Measurements from ENCODE around the gene BRIP1.
"Not testable (repeated sequence)": the region's sequence is repeated elsewhere in the genome, so short reads cannot be mapped to it uniquely, and the experiment has no call there.

BRIP1 gene

DNA sequence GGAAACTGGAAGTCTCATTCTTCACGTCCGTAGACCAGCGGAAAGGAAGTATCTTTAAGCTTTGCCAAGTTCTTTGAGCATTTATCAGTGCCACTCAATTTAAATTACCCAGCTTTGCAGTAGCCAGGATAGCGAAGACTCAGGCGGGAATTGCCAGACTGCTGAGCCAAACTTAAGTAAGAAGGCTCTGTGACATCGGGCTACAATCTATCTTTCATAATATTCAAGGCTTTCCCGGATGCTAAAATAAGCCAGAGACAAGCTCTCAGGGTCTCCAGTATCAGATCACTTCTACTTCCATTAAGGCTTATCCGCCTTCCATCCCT, 436 bp upstream of the BRIP1 start:
- DNase-seq (ENCODE audit: low spot score) = no peak

DNA sequence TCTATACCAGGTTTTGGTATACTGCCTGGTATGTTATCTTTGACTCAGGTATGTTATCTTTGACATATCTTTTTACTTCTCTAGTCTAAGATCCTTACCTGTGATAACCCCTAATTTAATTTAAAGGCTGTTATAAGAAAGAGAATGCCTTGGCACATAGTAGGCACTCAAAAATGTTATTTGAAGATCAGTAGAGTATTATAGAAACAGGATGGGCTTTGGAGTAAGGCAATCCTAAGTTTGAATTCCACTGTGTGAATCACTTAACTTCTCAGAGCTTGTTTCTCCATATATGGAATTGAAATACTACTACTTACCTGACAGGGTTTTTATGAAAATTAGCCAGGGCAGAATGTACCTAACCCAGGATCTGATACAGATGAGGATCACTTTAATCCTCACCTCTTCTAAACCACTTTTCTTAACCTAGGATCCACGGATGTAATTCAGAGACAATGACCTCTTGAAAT, 1.2 kb downstream of the BRIP1 start:
- DNase-seq (ENCODE audit: low spot score) = no peak

DNA sequence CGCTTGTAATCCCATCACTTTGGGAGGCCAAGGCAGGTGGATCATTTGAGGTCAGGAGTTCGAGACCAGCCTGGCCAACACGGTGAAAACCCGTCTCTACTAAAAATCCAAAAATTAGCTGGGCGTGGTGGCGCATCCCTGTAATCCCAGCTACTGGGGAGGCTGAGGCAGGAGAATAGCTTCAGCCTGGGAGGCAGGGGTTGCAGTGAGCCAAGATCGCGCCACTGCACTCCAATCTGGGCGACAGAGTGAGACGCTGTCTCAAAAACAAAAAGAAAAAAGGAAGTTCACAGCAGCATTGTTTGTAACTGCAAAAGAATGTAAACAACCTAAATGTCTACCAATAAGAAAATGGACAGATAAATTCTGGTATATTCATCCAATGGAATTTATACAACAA, 2.9 kb downstream of the BRIP1 start:
- not testable (repeated sequence) for DNase-seq (ENCODE audit: low spot score)

DNA sequence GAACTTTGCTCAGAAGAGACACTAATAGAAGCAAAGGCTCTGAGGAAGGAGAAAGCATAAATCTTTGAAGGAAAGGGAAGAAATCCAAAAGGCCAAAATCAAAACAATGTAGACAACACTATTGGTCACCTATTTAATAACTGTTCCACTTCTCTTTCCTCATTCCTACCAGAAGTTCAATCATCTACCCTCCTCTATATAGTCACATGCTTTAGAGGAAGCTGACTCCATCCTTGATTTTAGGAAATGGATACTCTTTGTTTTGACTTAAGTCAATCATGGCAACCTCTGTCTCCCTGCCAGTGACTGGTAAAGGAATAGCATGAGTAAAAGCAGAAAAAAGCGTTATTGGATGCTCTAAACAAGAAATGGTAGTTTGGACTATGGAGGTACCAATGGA, 7.3 kb downstream of the BRIP1 start:
- DNase-seq (ENCODE audit: low spot score) = no peak

DNA sequence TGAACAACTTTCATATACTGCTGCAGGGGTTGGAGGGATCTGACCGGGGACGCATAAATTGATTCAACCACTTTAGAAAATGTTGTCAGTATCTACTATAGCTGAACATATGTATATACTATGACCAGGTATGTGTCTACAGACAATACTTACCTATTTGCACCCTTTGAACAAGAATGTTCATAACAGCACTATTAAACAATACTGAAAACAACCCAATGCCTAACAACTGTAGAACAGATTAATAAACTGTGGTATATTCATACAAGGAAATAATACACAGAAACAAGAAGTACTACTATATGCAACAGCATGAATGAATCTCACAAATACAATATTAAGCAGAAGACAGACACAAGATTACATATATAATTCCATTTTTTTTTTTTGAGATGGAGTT, 10.5 kb downstream of the BRIP1 start:
- DNase-seq (ENCODE audit: low spot score) = no peak

DNA sequence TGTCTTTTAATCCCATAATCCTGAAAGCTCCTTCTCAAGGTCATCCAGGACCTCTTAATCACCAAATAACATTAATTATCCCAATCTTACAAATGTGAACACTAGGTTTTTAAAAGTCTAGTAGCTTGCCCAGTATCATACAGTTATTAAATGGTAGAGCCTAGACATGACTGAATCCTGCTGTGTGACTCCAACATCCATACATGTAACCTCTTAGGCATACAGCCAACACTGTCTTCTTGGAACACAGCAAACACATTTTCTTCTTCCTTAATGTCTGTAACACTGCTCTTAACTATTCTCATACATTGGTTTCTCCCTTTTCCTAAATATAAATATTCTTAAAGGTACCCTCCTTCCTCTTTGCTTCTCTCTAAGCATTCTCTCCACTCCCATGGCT, 13.7 kb downstream of the BRIP1 start:
- DNase-seq (ENCODE audit: low spot score) = no peak

DNA sequence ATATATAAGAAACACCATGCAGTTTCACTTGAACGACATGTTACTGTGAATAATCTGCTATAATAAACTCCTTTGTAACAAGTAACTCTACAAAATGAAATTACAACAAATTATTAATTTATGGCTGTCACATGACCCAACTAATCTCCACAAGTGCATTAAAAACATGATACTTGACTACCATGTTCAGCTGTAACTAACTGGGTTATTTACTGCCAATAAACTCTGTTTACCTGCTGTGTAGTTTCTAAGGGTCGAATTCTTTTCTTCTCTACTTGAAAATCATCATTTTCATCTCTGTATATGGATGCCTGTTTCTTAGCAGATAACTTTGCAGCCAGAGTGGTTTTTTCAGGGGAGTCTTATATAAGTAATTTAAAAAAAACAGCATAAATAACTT, 14.4 kb downstream of the BRIP1 start:
- no peak for DNase-seq (ENCODE audit: low spot score)

DNA sequence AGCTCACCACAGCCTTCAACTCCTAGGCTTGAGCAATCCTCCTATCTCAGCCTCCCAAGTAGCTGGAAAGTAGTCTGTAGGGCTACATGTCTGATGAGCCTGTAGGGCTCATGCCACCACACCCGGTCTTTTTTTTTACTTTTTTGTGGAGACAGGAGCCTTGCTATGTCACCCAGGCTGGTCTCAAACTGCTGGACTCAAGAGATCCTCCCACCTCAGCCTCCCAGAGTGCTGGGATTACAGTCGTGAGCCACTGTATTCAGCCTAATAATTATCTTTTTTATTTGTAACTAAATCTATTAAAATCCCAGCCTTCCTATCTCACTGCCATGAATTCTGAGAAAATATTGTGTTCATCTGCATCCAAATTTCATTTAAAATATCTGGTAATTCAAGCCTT, 15.1 kb downstream of the BRIP1 start:
- no peak for DNase-seq (ENCODE audit: low spot score)

DNA sequence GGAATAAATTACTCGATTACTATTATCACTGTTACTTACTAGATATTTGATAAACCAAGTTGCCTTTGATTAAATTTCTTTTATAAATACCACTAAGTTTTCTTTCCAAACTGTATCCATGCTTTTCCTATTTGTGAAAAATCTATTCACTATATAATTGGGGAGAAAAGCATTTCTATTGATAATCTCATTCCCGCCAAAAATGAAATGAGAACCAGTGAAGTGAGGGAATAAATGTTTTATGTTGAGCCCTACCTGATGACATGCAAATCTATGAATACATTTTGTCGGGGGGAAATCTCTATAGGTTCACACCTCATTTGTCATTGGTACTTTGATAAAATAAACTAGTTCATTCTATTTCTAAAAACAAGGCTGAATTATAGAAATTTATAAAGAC, 15.7 kb downstream of the BRIP1 start:
- DNase-seq (ENCODE audit: low spot score) = no peak

DNA sequence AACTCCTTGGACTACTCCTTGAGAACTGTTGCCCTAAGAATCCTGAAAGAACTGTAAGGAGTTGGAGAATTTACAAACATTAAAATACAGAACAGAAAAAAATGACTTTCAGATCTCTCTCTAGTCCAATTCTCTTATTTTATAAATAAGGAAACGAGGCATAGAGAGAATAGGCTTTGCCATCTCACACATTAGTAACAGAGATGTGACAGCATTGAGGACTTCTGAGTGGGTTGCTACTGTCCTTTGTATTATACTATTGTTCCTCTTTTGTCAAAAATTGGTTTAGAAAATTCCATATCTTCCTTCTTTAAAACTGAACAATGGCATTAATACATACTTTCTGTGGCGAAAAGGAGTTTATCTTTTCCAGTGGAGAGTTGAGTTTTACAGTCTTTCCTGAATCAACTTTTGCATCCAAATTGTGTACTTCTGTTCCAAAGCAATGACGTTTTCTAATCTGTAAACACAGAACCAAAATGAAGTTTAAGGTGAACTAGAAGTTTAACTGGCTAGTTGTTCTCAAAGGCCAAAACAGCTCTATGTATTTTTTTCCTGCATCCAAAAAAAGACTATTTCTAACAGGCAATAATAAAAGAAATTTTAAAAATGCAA, 16.5 kb downstream of the BRIP1 start:
- DNase-seq (ENCODE audit: low spot score) = no peak

DNA sequence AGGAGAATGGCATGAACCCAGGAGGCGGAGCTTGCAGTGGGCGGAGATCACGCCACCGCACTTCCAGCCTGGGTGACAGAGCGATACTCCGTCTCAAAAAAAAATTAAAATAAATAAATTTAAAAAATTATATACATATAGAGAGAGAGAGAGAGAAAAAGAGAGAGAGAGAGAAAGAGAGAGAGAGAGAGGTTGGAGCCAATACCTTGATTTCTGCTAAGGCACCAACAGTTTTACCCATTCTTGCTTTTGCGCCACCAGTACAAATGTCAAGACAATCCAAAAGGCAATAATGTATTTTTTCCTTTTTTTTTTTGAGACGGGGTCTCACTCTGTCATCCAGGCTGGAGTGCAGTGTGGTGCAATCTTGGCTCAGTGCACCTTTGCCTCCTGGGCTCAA, 17.2 kb downstream of the BRIP1 start:
- DNase-seq (ENCODE audit: low spot score) = no peak

DNA sequence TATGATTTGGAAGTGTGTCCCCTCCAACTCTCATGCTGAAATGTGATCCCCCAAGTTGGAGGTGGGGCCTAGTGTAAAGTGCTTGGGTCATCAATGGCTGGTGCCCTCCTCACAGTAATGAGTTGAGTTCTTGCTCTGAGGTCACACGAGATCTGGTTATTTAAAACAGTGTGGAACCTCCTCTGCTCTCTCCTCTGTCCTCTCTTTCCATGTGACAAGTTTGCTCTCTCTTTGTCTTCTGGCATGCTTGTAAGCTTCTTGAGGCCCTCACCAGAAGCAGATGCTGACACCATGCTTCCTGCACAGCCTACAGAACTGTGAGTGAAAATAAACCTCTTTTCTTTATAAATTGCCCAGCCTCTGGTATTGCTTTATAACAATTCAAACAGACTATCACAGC, 19.9 kb downstream of the BRIP1 start:
- no peak for DNase-seq (ENCODE audit: low spot score)

DNA sequence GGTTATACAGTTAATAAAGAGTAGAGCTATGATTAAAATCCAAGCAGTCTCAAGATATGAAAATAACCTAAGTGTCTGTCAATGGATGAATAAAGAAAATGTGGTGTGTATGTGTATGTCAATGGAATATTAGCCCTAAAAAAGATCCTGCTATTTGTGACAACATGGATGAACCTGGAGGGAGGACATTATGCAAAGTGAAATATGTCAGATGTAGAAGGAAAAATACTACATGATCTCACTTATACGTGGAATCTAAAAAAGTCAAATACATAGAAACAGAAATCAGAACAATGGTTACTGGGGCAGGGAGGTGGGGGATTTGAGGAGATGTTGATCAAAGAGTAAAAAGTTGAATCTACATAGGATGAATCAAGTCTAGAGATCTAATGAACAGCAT, 20.4 kb downstream of the BRIP1 start:
- DNase-seq (ENCODE audit: low spot score) = no peak

DNA sequence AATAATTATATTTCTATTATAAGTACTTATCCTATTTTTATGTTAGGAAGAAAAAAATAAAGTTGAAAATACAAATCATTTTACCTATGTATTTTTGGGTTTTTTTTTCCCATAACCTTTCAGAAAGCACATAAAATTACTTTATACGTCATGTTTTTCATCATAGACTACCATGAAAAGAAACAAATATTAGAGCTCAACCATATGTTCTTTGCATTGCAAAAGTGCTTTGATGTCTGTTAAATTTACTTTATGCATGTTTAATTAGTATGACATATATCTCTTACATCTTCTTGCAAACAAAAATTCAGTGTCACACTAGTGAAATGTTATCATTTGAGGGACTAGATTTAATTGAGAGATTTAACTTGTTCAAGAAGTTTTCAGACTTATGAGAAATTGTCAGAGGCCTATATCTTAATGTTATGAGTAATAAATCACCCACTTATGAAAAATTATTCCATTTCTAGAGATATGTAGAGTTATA, 24.0 kb downstream of the BRIP1 start:
- DNase-seq (ENCODE audit: low spot score) = no peak

DNA sequence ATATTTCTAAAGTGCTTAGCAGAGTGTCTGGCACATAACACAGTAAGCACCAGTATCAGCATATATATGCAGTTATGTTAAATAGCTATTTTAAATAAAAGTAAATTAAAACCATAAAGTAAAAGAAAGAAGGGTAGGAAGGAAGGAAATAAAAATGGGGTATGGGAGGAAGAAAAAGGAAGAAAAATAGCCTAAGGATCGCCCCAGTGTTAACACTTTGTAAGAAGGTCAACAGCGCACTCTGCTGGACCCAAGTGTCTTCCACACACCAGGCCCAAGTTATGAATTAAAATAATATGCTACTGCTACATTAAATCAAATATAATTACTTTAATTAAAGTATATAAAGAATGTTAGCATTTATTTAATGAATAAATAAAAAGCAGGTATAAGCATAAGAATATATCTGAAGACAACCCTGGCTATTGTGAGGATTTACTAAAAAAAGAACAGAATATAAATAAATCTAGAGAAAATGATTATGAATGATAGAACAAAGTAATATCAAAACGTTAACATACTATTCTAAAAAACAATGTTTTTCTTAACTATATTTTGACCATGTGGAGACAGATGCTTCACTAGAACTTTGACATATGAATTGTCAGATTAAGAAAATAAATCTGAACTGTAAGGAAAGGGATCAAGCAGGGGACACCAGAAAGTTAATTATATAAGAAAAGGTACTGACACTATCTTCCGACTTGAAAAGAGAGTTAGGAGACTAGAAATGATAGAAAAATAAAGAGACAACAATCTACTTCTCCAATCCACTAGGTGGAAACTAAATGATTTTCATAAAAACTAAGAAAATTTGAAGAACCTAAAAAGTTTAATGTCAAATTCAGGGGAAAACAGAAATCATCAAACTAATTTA, 25.9 kb downstream of the BRIP1 start:
- DNase-seq (ENCODE audit: low spot score) = peak; percentile 37

DNA sequence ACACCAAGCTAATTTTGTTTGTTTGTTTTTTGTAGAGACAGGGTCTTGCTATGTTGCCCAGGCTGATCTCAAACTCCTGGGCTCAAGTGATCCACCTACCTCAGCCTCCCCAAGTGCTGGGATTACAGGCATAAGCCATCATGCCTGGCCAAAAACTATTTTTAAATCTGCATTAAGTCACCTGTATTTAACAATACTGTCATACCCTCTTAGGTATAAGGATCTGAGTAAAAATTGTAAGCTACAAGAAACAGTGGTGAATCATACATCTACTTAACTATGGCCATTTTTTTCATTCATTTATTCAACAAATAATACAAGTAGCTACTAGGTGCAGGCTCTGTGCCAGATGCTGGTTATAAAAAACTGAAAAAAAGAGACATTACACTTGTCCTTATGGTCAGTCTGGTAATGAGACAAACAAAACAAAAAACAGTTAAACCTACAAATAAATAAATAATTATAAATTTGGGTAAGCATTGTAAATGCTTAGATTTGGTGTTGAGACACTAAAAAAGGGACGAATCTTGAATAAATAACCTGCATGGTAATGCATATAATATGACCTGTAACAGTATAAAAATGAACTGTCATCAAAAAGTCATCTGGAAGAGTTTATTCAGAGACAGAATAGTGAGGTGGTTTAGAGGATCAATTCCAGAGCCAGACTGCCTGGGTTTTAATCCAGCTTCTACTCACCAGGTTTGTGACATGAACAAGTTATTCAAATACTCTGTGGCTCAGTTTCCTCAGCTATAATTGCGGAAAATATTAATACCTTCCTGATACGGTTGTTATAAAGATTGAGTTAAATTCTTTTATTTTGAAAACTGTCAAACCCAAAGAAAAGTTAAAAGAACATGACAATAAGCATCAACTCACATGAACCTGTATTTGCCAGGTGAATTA, 26.8 kb downstream of the BRIP1 start:
- no peak for DNase-seq (ENCODE audit: low spot score)

DNA sequence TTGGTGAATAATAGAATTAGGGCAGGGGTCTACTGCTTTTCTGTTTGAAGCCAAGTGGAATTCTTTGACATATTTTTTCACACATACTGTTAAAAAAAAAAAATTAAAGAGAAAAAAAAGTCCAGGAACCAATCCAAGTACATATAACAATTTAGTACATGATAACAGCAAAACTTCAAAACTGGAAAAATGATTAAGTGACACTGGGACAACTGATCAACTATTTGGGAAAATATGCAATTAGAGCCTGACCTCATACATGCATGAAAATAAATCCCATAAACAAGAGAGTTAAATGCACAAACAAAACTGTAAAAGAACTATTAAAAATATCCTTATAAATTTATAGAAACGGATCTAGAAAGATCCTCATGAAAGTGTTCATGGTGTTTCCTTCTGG, 27.7 kb downstream of the BRIP1 start:
- DNase-seq (ENCODE audit: low spot score) = no peak

DNA sequence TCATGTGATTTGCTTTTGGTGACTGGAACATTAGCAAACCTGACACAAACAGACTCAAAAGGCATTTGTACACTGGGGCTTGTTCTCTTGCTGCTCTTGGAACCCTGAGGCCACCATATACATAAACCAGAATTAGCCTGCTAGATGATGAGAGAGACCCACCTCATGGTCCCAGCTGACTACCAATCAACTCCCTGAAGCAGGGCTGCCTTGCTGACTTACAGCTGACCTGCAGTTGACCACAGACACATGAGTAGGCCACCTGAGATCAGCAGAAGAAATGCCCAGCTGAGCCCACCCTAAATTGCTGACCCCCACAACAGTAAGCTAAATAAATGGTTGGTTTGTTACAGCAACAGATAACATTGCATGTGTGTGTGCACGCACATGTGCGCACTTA, 28.7 kb downstream of the BRIP1 start:
- DNase-seq (ENCODE audit: low spot score) = no peak

DNA sequence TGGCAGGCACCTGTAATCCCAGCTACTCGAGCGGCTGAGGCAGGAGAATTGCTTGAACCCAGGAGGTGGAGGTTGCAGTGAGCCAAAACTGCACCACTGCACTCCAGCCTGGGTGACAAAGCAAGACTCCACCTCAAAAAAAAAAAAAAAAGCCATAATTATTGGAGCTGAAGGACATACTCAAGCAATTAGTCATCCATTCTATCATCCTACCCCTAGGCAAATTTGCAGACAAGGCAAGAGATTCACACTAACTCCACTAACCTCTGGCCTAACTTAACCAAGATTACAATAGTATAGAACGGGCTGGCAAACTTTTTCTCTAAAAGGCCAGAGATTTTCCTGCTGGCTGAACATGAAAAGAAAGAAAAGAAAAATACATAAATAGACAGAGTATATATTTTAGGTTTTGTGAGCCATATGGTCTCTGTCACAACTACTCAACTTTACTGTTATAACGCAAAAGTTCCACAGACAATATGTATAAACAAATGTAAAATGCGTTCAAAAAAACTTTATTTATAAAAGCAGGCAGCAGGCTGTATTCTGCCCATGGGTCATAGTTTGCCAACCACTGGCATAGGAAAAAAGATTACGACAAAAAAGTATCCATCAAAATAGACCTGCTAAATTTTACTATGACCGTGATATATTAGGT, 29.7 kb downstream of the BRIP1 start:
- DNase-seq (ENCODE audit: low spot score) = peak; percentile 71

DNA sequence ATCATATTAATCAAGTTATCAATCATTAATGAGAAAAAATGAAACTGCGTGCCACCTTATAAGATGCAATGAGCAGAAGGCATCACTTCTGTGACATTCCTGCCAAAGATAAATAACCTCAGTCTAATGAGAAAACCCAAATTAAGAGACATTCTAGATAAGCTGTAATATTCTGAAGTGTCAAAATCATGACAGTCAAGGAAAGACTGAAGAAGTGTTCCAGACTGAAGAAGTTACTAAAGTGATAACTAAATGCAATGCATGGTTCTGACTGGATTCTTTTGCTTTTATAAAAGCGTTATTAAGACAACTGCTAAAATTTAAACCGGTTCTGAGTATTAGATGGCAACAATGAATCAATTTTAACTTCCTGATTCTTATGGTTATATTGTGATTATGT, 30.9 kb downstream of the BRIP1 start:
- DNase-seq (ENCODE audit: low spot score) = no peak

DNA sequence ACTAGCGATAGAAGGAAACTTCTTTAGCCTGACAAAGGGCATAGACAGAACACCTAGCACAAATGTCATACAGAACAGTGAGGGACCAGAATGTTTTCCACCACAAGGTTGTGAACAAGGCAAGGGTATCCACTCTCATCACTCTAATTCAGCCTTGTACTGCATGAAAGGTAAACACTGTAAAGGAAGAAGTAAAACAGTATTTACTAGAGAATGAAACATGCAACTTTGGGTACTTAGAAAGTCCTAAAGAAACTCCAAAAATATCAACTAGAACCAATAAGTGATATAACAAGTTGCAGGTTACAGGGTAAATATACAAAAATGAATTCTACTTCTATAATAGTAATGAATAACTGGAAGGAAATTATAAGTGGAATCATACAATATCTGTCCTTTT, 32.2 kb downstream of the BRIP1 start:
- no peak for DNase-seq (ENCODE audit: low spot score)

DNA sequence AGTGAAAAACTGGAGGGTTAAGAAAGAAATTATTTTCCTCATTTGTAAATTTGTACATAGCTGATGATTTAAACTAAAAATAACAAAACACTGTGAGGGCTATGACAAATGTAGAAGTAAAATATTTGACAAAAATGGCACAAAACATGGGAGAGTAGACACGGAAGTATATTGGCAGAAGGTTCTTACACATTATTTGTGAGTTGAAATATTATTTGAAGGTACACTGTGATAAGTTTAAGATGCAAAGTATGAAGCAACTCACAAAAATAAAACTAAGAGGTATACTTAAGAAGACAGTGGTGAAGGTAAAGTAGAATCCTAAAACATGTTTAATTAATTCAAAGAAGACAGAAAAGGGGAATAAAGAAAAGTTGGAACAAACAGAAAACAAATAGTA, 34.6 kb downstream of the BRIP1 start:
- DNase-seq (ENCODE audit: low spot score) = no peak

Data from COLO829 (cell line).